Stimulated activated CD8-positive, alpha-beta memory T cell treated with anti-CD3 and anti-CD28 coated beads, Interleukin-12 subunit alpha, Interleukin-12 subunit beta, amount 100 ng/mL, for 24 hours (primary cell): ENCODE measurements around the gene GREM2.

ENCODE experiments used
- DNase-seq: peaks from one replicate; pipeline ENCODE4 v3.0.0-alpha.2; 2020; ENCODE audit errors: extremely low read depth

Gene GREM2

GRCh38 chr1:240611619-240612480, at the start of gene GREM2:
TSS of gene GREM2 (minus strand) at chr1:240612155. CDS start at chr1:240493475, 118,680 bp downstream.
- no peak for DNase-seq

- no peak for DNase-seq
Measured at GRCh38 chr1:240658312-240658960, 46.5 kb upstream of the GREM2 start.

GRCh38 chr1:240656531-240656930, 44.6 kb upstream of the GREM2 start:
- no peak for DNase-seq

- DNase-seq = no peak
Measured at GRCh38 chr1:240652961-240653409, 41.0 kb upstream of the GREM2 start.

- no peak for DNase-seq
Measured at GRCh38 chr1:240652549-240652948, 40.6 kb upstream of the GREM2 start.

GRCh38 chr1:240650877-240651276, 38.9 kb upstream of the GREM2 start:
- no peak for DNase-seq

- no peak for DNase-seq
Measured at GRCh38 chr1:240649733-240650721, 38.1 kb upstream of the GREM2 start.

GRCh38 chr1:240646571-240647240, 34.8 kb upstream of the GREM2 start:
- no peak for DNase-seq

GRCh38 chr1:240644732-240645131, 32.8 kb upstream of the GREM2 start:
- no peak for DNase-seq

GRCh38 chr1:240635466-240636256, 23.7 kb upstream of the GREM2 start:
- DNase-seq = no peak

- no peak for DNase-seq
Measured at GRCh38 chr1:240630409-240630808, 18.5 kb upstream of the GREM2 start.

- DNase-seq = no peak
Measured at GRCh38 chr1:240621249-240621648, 9.3 kb upstream of the GREM2 start.

GRCh38 chr1:240619906-240620621, 8.1 kb upstream of the GREM2 start:
- DNase-seq = no peak

- no peak for DNase-seq
Measured at GRCh38 chr1:240619357-240619756, 7.4 kb upstream of the GREM2 start.

GRCh38 chr1:240618946-240619345, 7.0 kb upstream of the GREM2 start:
- DNase-seq = no peak

GRCh38 chr1:240616018-240616417, 4.1 kb upstream of the GREM2 start:
- no peak for DNase-seq

GRCh38 chr1:240613356-240614142, 1.6 kb upstream of the GREM2 start:
- no peak for DNase-seq

- DNase-seq = no peak
Measured at GRCh38 chr1:240612811-240613210, 856 bp upstream of the GREM2 start.

GRCh38 chr1:240611228-240611618, 732 bp downstream of the GREM2 start:
- DNase-seq = no peak
